ENCODE results near the gene ABCA2. TPM values are rescaled to one million over a fixed set of nuclear protein-coding genes. Genes with fewer than 3 reads are reported as not detected.

ABCA2 gene
- total RNA-seq, 2 donors from 2014 or later = 28.7 to 29.6 TPM

- TF ChIP-seq POLR2A (IDR thresholded peaks at IDR 0.05) = no peak
- TF ChIP-seq CTCF (IDR thresholded peaks at IDR 0.05) = no peak
- 62 to 76% methylated on average over 8 to 16 of the region's 22 CpGs for WGBS, 2 donors
- Histone ChIP-seq H3K27me3 (no peaks in the 10 kb centered on the region), H3K27ac (no peak overlapping the region), H3K9me3 (no peaks in the 10 kb centered on the region), H3K36me3 (replicated peaks in 1 of 2; ENCODE audit: insufficient read depth in 1 of 2, low read depth in 2 of 2) (no peaks in the 10 kb centered on the region), H3K4me3 (no peak overlapping the region), H3K4me1 (peaks cover 7% of the 10 kb centered on the region)
- DNase-seq (no peak), ATAC-seq (no peak)
- intact Hi-C loops (cut with DNase I) = no loop called here
Measured at GRCh38 chr9:136964171-136964689, 63.8 kb downstream of the ABCA2 start.

GRCh38 chr9:136963751-136964150, 64.3 kb downstream of the ABCA2 start:
- H3K27ac ChIP-seq = no peak overlapping the region
- no peaks in the 10 kb centered on the region for H3K9me3 ChIP-seq
- no peak overlapping the region for H3K4me3 ChIP-seq
- DNase-seq = no peak
- no peak for ATAC-seq
- intact Hi-C loops (cut with DNase I) = no loop called here
- no peaks in the 10 kb centered on the region for H3K27me3 ChIP-seq
- H3K4me1 ChIP-seq = peaks cover 7% of the 10 kb centered on the region
- TF ChIP-seq POLR2A (IDR thresholded peaks at IDR 0.05) (no peak), CTCF (IDR thresholded peaks at IDR 0.05) (no peak)
- WGBS, 2 donors = 78 to 84% methylated on average over 6 of the region's 12 CpGs
- no peaks in the 10 kb centered on the region for H3K36me3 ChIP-seq (replicated peaks in 1 of 2; ENCODE audit: insufficient read depth in 1 of 2, low read depth in 2 of 2)

- Histone ChIP-seq H3K36me3 (replicated peaks in 1 of 2; ENCODE audit: insufficient read depth in 1 of 2, low read depth in 2 of 2) (no peaks in the 10 kb centered on the region), H3K27ac (no peak overlapping the region), H3K4me3 (no peak overlapping the region), H3K4me1 (peaks cover 7% of the 10 kb centered on the region), H3K9me3 (no peaks in the 10 kb centered on the region), H3K27me3 (no peaks in the 10 kb centered on the region)
- DNase-seq (no peak), ATAC-seq (no peak)
- TF ChIP-seq CTCF (IDR thresholded peaks at IDR 0.05) = no peak
- no peak for TF ChIP-seq POLR2A (IDR thresholded peaks at IDR 0.05)
- 92 to 93% methylated on average over 13 to 15 of the region's 15 CpGs for WGBS, 2 donors
- intact Hi-C loops (cut with DNase I) = no loop called here
Measured at GRCh38 chr9:136963341-136963740, 64.7 kb downstream of the ABCA2 start.

GRCh38 chr9:136962701-136963248, 65.3 kb downstream of the ABCA2 start:
- H3K4me3 ChIP-seq = no peak overlapping the region
- WGBS, 2 donors = 69 to 85% methylated on average over 4 to 11 of the region's 11 CpGs
- ATAC-seq = no peak
- H3K4me1 ChIP-seq = peaks cover 7% of the 10 kb centered on the region
- H3K27ac ChIP-seq = no peak overlapping the region
- DNase-seq = no peak
- intact Hi-C loops (cut with DNase I) = no loop called here
- no peaks in the 10 kb centered on the region for H3K27me3 ChIP-seq
- no peaks in the 10 kb centered on the region for H3K36me3 ChIP-seq (replicated peaks in 1 of 2; ENCODE audit: insufficient read depth in 1 of 2, low read depth in 2 of 2)
- TF ChIP-seq POLR2A (IDR thresholded peaks at IDR 0.05) (no peak), CTCF (IDR thresholded peaks at IDR 0.05) (no peak)
- H3K9me3 ChIP-seq = no peaks in the 10 kb centered on the region

GRCh38 chr9:136962163-136962562, 65.9 kb downstream of the ABCA2 start:
- no peak for ATAC-seq
- H3K27ac ChIP-seq = no peak overlapping the region

More at GRCh38 chr9:136962163-136962562, 65.9 kb downstream of the ABCA2 start:
- 90 to 96% methylated on average over 9 of the region's 9 CpGs for WGBS, 2 donors
- H3K9me3 ChIP-seq = no peaks in the 10 kb centered on the region
- H3K27me3 ChIP-seq = no peaks in the 10 kb centered on the region
- intact Hi-C loops (cut with DNase I) = no loop called here
- H3K4me1 ChIP-seq = peaks cover 7% of the 10 kb centered on the region
- no peak for DNase-seq
- H3K4me3 ChIP-seq = no peak overlapping the region
- no peaks in the 10 kb centered on the region for H3K36me3 ChIP-seq (replicated peaks in 1 of 2; ENCODE audit: insufficient read depth in 1 of 2, low read depth in 2 of 2)
- TF ChIP-seq CTCF (IDR thresholded peaks at IDR 0.05) (no peak), POLR2A (IDR thresholded peaks at IDR 0.05) (no peak)
